Loucy (cell line): ENCODE data around the gene PKP1.

Experiments
- H2AFZ ChIP-seq: fragments of 200-600 bp; sonication (generic); 2 replicates; pipeline ENCODE4 v1.6.0; 2016; ENCODE audit warnings: antibody characterized with exemption, mild to moderate bottlenecking, low read length, moderate library complexity
- H3F3A ChIP-seq: fragments of 200-600 bp; 2 replicates; pipeline ENCODE4 v1.6.0; 2016; ENCODE audit warnings: antibody characterized with exemption, low read depth, mild to moderate bottlenecking
- H3K27me3 ChIP-seq: fragments of 200-600 bp; sonication (generic); 2 replicates; pipeline ENCODE4 v1.6.1; 2014; ENCODE audit warnings: low read length, mild to moderate bottlenecking; ENCODE audit not compliant: insufficient read depth, poor library complexity, severe bottlenecking
- H3K36me3 ChIP-seq: fragments of 200-600 bp; sonication (generic); 2 replicates; pipeline ENCODE4 v1.6.1; 2016; ENCODE audit warnings: low read length; ENCODE audit not compliant: insufficient read depth
- H3K4me1 ChIP-seq: fragments of 200-600 bp; sonication (generic); 2 replicates; pipeline ENCODE4 v1.5.1; 2014; ENCODE audit warnings: low read length, mild to moderate bottlenecking; ENCODE audit not compliant: insufficient read depth, poor library complexity, severe bottlenecking
- H3K4me2 ChIP-seq: fragments of 200-600 bp; sonication (generic); 2 replicates; pipeline ENCODE4 v1.6.0; 2014; ENCODE audit warnings: antibody characterized with exemption, low read length, low read depth, mild to moderate bottlenecking; ENCODE audit not compliant: poor library complexity, severe bottlenecking
- H3K4me3 ChIP-seq: fragments of 200-600 bp; sonication (generic); 2 replicates; pipeline ENCODE4 v1.5.1; 2014; ENCODE audit warnings: low read length, mild to moderate bottlenecking, mixed read lengths; ENCODE audit not compliant: poor library complexity, severe bottlenecking
- H3K79me2 ChIP-seq: fragments of 200-600 bp; sonication (generic); 2 replicates; pipeline ENCODE4 v1.6.1; 2014; ENCODE audit warnings: low read length; ENCODE audit not compliant: insufficient read depth
- H3K9ac ChIP-seq: fragments of 200-600 bp; sonication (generic); 2 replicates; pipeline ENCODE4 v1.6.0; 2014; ENCODE audit warnings: mild to moderate bottlenecking, low read depth, low read length, moderate library complexity; ENCODE audit not compliant: poor library complexity, severe bottlenecking
- H3K9me2 ChIP-seq: fragments of 200-600 bp; sonication (generic); replicated peaks from 2 replicates; pipeline ENCODE4 v1.6.1; 2016; ENCODE audit warnings: low read depth, low read length, mixed read lengths
- H3K9me3 ChIP-seq: fragments of 200-600 bp; sonication (generic); 2 replicates; pipeline ENCODE4 v1.6.1; 2014; ENCODE audit warnings: mild to moderate bottlenecking, antibody characterized with exemption, low read length, low read depth; ENCODE audit not compliant: insufficient read depth
- H4K20me1 ChIP-seq: fragments of 200-600 bp; sonication (generic); 2 replicates; pipeline ENCODE4 v1.6.0; 2014; ENCODE audit warnings: antibody characterized with exemption, low read length, mild to moderate bottlenecking; ENCODE audit not compliant: insufficient read depth, poor library complexity, severe bottlenecking
- CTCF ChIP-seq: fragments of 200-600 bp; sonication (generic); conservative IDR thresholded peaks from 2 replicates; pipeline ENCODE4 v1.5.1; 2014; ENCODE audit warnings: mild to moderate bottlenecking, antibody characterized with exemption, low read length
- EZH2phosphoT487 ChIP-seq: fragments of 200-600 bp; IDR thresholded peaks from 2 replicates; pipeline ENCODE4 v1.6.1; 2018; ENCODE audit warnings: antibody characterized with exemption, mild to moderate bottlenecking, moderate library complexity, borderline replicate concordance

The PKP1 gene

GRCh38 chr1:201313086-201313485 lies 29.8 kb downstream of the PKP1 start:
- Histone ChIP-seq H3K4me2 (no peak overlapping the region), H3K4me3 (no peak overlapping the region), H3K9me2 (no peaks in the 10 kb centered on the region), H4K20me1 (no peaks in the 10 kb centered on the region), H3K4me1 (no peaks in the 10 kb centered on the region), H3K9me3 (no peaks in the 10 kb centered on the region), H3K79me2 (no peaks in the 10 kb centered on the region), H2AFZ (no peak overlapping the region), H3K36me3 (no peaks in the 10 kb centered on the region), H3F3A (no peaks in the 10 kb centered on the region), H3K9ac (no peak overlapping the region), H3K27me3 (no peaks in the 10 kb centered on the region)
- no peak for TF ChIP-seq EZH2phosphoT487
- TF ChIP-seq CTCF, result no peak

GRCh38 chr1:201316556-201316955 lies 33.2 kb downstream of the PKP1 start:
- TF ChIP-seq CTCF, result no peak
- no peak for TF ChIP-seq EZH2phosphoT487

GRCh38 chr1:201317551-201317950 lies 34.2 kb downstream of the PKP1 start:
- Histone ChIP-seq H3K4me3 (no peak overlapping the region), H3K9me3 (no peaks in the 10 kb centered on the region), H2AFZ (no peak overlapping the region), H3K36me3 (no peaks in the 10 kb centered on the region), H3K4me1 (no peaks in the 10 kb centered on the region), H3K9ac (no peak overlapping the region), H3K27me3 (no peaks in the 10 kb centered on the region), H3K79me2 (no peaks in the 10 kb centered on the region), H4K20me1 (no peaks in the 10 kb centered on the region), H3K9me2 (no peaks in the 10 kb centered on the region), H3K4me2 (no peak overlapping the region), H3F3A (no peaks in the 10 kb centered on the region)
- TF ChIP-seq EZH2phosphoT487 (no peak), CTCF (no peak)

More at GRCh38 chr1:201316556-201316955, 33.2 kb downstream of the PKP1 start:
- Histone ChIP-seq H3K9ac (no peak overlapping the region), H3K9me3 (no peaks in the 10 kb centered on the region), H2AFZ (no peak overlapping the region), H3K4me2 (no peak overlapping the region), H4K20me1 (no peaks in the 10 kb centered on the region), H3K79me2 (no peaks in the 10 kb centered on the region), H3K9me2 (no peaks in the 10 kb centered on the region), H3K4me3 (no peak overlapping the region), H3F3A (no peaks in the 10 kb centered on the region), H3K36me3 (no peaks in the 10 kb centered on the region), H3K4me1 (no peaks in the 10 kb centered on the region), H3K27me3 (no peaks in the 10 kb centered on the region)
